MCF 10A (cell line): ENCODE results near the gene SYNPR. TPM values are rescaled to one million over a fixed set of nuclear protein-coding genes. Genes with fewer than 3 reads are reported as not detected.
A peak's percentile ranks its signal among the peaks of the same experiment; 100 is the strongest.

Experiments used
- BruUV-seq: library from RNA; stranded (reverse); fragments of 400-500 nt; replicated peaks from 2 replicates; lab custom pipeline; 2021; lab: Mats Ljungman, UMichigan
- CTCF ChIA-PET: fragments of 300-600 bp; sonication (Branson Sonifier 250); formaldehyde crosslinking; extraction: SDS; loops from one replicate; lab custom pipeline; 2021; ENCODE audit warnings: antibody characterized with exemption, inconsistent platforms; lab: Yijun Ruan, JAX
- POLR2A ChIA-PET: fragments of 300-600, 350-650 bp; sonication (Branson Sonifier 250); formaldehyde crosslinking; extraction: SDS; loops from one replicate; lab custom pipeline; 2020; ENCODE audit warnings: antibody characterized with exemption, inconsistent platforms; lab: Yijun Ruan, JAX
- DNase-seq: peaks from one replicate; pipeline ENCODE4 v3.0.0-alpha.2; 2018; ENCODE audit not compliant: unreplicated experiment
- H3K27ac Mint-ChIP-seq: one replicate; pipeline ENCODE4 v1.8.0; 2022; ENCODE audit warnings: mild to moderate bottlenecking, low read depth, mixed read lengths; ENCODE audit not compliant: unreplicated experiment
- H3K27me3 Mint-ChIP-seq: one replicate; pipeline ENCODE4 v1.8.0; 2022; ENCODE audit warnings: mixed read lengths; ENCODE audit not compliant: insufficient read depth, unreplicated experiment
- H3K36me3 Mint-ChIP-seq: one replicate; pipeline ENCODE4 v1.8.0; 2022; ENCODE audit warnings: mild to moderate bottlenecking, moderate library complexity, mixed read lengths; ENCODE audit not compliant: insufficient read depth, unreplicated experiment
- H3K4me1 Mint-ChIP-seq: one replicate; pipeline ENCODE4 v1.8.0; 2022; ENCODE audit warnings: mixed read lengths; ENCODE audit not compliant: insufficient read depth, unreplicated experiment
- H3K4me3 Mint-ChIP-seq: one replicate; pipeline ENCODE4 v1.8.0; 2022; ENCODE audit warnings: mild to moderate bottlenecking, moderate library complexity, mixed read lengths; ENCODE audit not compliant: unreplicated experiment
- H3K9me3 Mint-ChIP-seq: one replicate; pipeline ENCODE4 v1.8.0; 2022; ENCODE audit warnings: mixed read lengths; ENCODE audit not compliant: unreplicated experiment
- intact Hi-C: fragments of 100-400 bp; cut with micrococcal nuclease; formaldehyde crosslinking; loops from 2 replicates; pipeline ENCODE4 v1.14.1; 2022
- total RNA-seq: library from RNA; stranded (reverse); gene quantifications from 2 replicates; pipeline ENCODE4 v1.2.3, GENCODE V29; 2022
- TF ChIP-seq, protein P1 (sequence below): fragments of 200-600 bp; IDR thresholded peaks from one replicate; pipeline ENCODE4 v1.8.0; 2022; ENCODE audit warnings: antibody characterized with exemption, mild to moderate bottlenecking; ENCODE audit not compliant: unreplicated experiment

SYNPR gene
- total RNA-seq, 1 experiment from 2014 or later: not detected

DNA sequence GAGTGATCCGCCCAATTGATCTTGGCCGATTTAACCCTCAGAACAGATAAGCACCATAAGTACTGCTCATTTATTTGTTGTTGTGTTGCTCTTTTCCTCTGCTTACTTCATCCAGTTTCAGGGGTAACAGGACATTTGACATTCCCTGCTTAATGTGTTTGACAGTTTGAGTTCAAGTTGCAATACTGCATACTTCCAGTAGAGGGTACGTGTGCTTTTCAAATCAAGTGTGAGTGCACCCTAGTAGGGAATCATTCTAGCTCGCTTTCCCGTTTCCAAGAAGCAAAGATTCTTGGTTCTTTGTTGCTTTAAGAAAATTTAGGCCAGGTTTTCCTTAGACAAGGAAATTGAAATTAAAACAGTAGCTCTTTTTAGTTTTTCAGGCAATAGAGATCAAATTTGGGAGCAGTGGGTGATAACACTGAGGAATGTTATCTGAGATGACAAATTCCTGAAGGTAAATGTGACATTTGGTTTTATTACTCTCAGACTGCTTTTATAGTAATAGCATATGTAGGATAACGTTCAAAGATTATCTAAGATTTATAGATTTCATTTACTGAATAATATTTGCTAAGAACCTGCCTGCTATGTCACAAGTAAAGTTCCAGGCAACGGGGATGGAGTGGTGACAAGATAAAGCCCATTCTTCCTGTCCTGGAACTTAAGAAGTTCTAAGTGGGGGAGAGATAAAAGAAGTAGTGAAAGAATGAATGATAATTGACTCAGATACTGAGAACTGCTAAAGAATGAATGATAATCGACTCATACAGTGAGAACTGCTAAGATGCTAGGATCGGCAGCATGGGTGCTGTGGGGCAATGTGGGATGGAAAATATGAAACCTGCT lies 73.3 kb downstream of the SYNPR start:
- H3K4me1 Mint-ChIP-seq: no peaks in the 10 kb centered on the region
- BruUV-seq: no TSS peak
- peak; percentile 73 for DNase-seq
- no peaks in the 10 kb centered on the region for H3K36me3 Mint-ChIP-seq
- intact Hi-C loops: loop anchor here (1.0 to 5.0 kb wide), 5 partner anchors 49 to 467 kb away; no protein-coding TSS in a partner anchor
- TF ChIP-seq, protein P1, sequence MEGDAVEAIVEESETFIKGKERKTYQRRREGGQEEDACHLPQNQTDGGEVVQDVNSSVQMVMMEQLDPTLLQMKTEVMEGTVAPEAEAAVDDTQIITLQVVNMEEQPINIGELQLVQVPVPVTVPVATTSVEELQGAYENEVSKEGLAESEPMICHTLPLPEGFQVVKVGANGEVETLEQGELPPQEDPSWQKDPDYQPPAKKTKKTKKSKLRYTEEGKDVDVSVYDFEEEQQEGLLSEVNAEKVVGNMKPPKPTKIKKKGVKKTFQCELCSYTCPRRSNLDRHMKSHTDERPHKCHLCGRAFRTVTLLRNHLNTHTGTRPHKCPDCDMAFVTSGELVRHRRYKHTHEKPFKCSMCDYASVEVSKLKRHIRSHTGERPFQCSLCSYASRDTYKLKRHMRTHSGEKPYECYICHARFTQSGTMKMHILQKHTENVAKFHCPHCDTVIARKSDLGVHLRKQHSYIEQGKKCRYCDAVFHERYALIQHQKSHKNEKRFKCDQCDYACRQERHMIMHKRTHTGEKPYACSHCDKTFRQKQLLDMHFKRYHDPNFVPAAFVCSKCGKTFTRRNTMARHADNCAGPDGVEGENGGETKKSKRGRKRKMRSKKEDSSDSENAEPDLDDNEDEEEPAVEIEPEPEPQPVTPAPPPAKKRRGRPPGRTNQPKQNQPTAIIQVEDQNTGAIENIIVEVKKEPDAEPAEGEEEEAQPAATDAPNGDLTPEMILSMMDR: peak; percentile 85
- no peaks in the 10 kb centered on the region for H3K9me3 Mint-ChIP-seq
- H3K27me3 Mint-ChIP-seq: peaks cover 86% of the 10 kb centered on the region
- no peak overlapping the region for H3K4me3 Mint-ChIP-seq
- ChIA-PET CTCF (interaction anchor here (0.6 to 10.3 kb wide), 39 partner anchors 9 to 1432 kb away, joined by 3 to 401 read pairs (median 4); partner anchors contain the start of gene C3orf49), POLR2A (interaction anchor here (1.5 kb wide), 1 partner anchor 471 kb away, joined by 3 read pairs; no protein-coding TSS in a partner anchor)
- no peak overlapping the region for H3K27ac Mint-ChIP-seq

DNA sequence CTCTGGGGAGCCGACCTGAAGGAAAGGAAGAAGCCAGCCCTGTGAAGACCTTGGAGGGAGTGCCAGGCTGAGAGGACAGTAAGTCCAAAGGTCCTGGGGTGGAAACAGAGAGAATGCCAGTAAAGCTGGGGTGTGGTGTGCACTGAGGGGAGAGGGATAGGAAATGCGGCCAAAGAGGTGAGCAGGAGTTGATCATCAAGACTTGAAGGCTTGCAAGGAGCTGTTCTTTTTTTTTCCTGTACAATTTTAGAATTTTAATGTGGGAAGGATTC lies 73.8 kb downstream of the SYNPR start:
- no peak for DNase-seq
- TF ChIP-seq, protein P1: no peak
- POLR2A ChIA-PET: interaction anchor here (0.6 kb wide), 1 partner anchor 440 kb away, joined by 3 read pairs; no protein-coding TSS in a partner anchor
- CTCF ChIA-PET: interaction anchor here (0.6 to 10.3 kb wide), 24 partner anchors 9 to 1431 kb away, joined by 3 to 401 read pairs (median 5); partner anchors contain the start of gene C3orf49
- Mint-ChIP-seq H3K4me3 (no peak overlapping the region), H3K36me3 (no peaks in the 10 kb centered on the region), H3K9me3 (no peaks in the 10 kb centered on the region), H3K27ac (no peak overlapping the region), H3K4me1 (no peaks in the 10 kb centered on the region), H3K27me3 (peaks cover 90% of the 10 kb centered on the region)
- intact Hi-C loops: loop anchor here (5.0 kb wide), 1 partner anchor 215 kb away; no protein-coding TSS in a partner anchor
- no TSS peak for BruUV-seq

DNA sequence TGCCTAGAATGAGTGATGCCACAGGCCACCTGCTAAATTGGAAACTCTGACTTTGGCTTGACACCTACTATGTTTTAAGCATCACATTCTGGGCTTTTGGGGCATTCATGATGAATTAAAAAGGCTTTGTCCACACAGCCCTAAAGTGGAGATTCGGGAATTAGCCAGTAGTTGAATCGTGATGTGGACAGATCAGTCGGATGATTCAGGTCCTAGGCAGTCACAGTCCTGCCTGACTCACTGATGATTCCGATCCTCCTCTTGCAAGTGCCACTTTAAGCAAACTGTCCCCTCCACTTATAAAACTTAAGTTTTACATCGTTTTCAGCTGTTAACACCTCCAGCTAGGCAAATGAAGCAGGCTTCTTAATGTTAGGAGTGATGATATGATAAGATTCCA lies 75.3 kb downstream of the SYNPR start:
- H3K4me3 Mint-ChIP-seq: no peak overlapping the region
- intact Hi-C loops: loop anchor here (5.0 kb wide), 1 partner anchor 214 kb away; no protein-coding TSS in a partner anchor

More for the DNA sequence above, 75.3 kb downstream of the SYNPR start:
- TF ChIP-seq, protein P1: no peak
- DNase-seq: no peak
- Mint-ChIP-seq H3K27ac (no peak overlapping the region), H3K4me1 (no peaks in the 10 kb centered on the region), H3K27me3 (peaks cover 84% of the 10 kb centered on the region), H3K9me3 (no peaks in the 10 kb centered on the region), H3K36me3 (no peaks in the 10 kb centered on the region)
- no TSS peak for BruUV-seq
- ChIA-PET CTCF (interaction anchor here (0.7 to 10.3 kb wide), 8 partner anchors 10 to 465 kb away, joined by 3 to 401 read pairs (median 4); partner anchors contain the start of gene C3orf49), POLR2A (no interaction called here)
